Mucosa of rectum (tissue), 2 donors: ENCODE results near the gene VPS8.
A peak's percentile ranks its signal among the peaks of the same experiment; 100 is the strongest.

Experiments
- H3K27ac ChIP-seq, 2 donors: one replicate each; pipeline ENCODE4 v1.7.0; 2013; ENCODE audit warnings: inconsistent platforms in 2 of 2, low read depth in 2 of 2, low read length in 2 of 2
- H3K27me3 ChIP-seq, 2 donors: one replicate each; pipeline ENCODE4 v1.7.0; 2013; ENCODE audit warnings: low read length in 2 of 2; ENCODE audit not compliant: control insufficient read depth in 2 of 2, insufficient read depth in 2 of 2
- H3K36me3 ChIP-seq, 2 donors: one replicate each; pipeline ENCODE4 v1.7.0; 2013; ENCODE audit warnings: low read length in 2 of 2; ENCODE audit not compliant: control insufficient read depth in 2 of 2, insufficient read depth in 2 of 2
- H3K4me1 ChIP-seq, 2 donors: one replicate each; pipeline ENCODE4 v1.7.0; 2013; ENCODE audit warnings: low read length in 2 of 2, mild to moderate bottlenecking in 1 of 2; ENCODE audit not compliant: control insufficient read depth in 2 of 2, insufficient read depth in 2 of 2
- H3K4me3 ChIP-seq, 2 donors: one replicate each; pipeline ENCODE4 v1.7.0; 2013; ENCODE audit warnings: low read length in 2 of 2
- H3K9ac ChIP-seq, 2 donors: one replicate each; pipeline ENCODE4 v1.7.0; 2013; ENCODE audit warnings: low read length in 2 of 2, low read depth in 1 of 2, mild to moderate bottlenecking in 1 of 2
- H3K9me3 ChIP-seq, 2 donors: one replicate each; pipeline ENCODE4 v1.7.0; 2013; ENCODE audit warnings: low read length in 2 of 2; ENCODE audit not compliant: control insufficient read depth in 2 of 2
- donor health status: healthy.
- donor health status: Normal muscosa, but diverticular disease.

Gene VPS8

DNA sequence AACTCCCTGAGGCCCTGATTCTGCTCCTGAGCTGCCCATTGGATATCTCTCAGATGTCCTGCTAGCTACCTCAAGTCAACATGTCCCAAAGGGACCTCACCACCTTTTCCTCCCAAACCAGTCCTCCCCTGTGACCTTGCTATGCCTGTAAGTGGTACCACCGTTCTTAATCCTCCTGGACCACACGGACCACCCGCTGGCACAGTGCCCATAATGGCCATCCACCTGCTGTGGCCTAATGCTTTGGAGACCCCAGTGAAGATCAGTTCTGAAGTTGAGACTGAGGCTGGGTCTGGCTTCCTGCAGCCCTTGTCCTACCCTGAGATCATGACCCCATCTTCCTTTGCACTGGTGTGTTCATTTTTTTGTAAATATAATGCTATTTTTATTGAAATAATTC lies 15.0 kb upstream of the VPS8 start:
- H3K27me3 ChIP-seq: peaks cover 0 to 2% of the 10 kb centered on the region in 2 donors
- no peaks in the 10 kb centered on the region for H3K9me3 ChIP-seq
- no peak overlapping the region for H3K27ac ChIP-seq
- H3K4me3 ChIP-seq: no peak overlapping the region
- H3K9ac ChIP-seq: no peak overlapping the region
- H3K36me3 ChIP-seq: no peaks in the 10 kb centered on the region
- peaks cover 6 to 18% of the 10 kb centered on the region in 2 donors for H3K4me1 ChIP-seq

DNA sequence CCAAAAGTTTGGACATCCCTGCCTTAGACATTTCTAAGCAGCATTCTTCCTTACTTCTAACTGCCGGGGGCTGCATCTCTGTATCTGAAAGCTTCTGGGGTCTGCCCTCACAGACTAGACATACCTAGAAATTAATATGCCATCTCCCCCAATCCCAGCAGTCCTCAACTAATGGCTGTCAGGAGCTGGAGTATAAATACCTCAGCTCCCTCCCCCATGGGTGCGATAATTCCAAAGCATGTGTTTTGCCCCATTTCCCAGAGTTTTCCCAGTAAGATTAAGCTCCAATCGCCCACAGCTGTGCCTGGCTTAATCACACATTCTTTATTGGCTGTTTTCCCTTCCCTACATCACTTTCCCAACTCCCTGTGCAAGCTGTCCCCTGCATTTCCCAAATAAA lies 13.8 kb upstream of the VPS8 start:
- Histone ChIP-seq H3K4me3 (no peak overlapping the region), H3K27ac (peak overlapping the region in 1 of 2 donors; percentile 5), H3K4me1 (peaks cover 6 to 18% of the 10 kb centered on the region in 2 donors), H3K36me3 (no peaks in the 10 kb centered on the region), H3K9me3 (no peaks in the 10 kb centered on the region), H3K27me3 (peaks cover 0 to 2% of the 10 kb centered on the region in 2 donors), H3K9ac (no peak overlapping the region)

- Histone ChIP-seq H3K36me3 (no peaks in the 10 kb centered on the region), H3K4me1 (peaks cover 8 to 29% of the 10 kb centered on the region in 2 donors), H3K27me3 (peaks cover 0 to 2% of the 10 kb centered on the region in 2 donors), H3K27ac (peak overlapping the region; percentile 83 to 85), H3K9me3 (no peaks in the 10 kb centered on the region), H3K9ac (peak overlapping the region in 1 of 2 donors; percentile 56), H3K4me3 (peak overlapping the region; percentile 1 to 50)
Measured at GRCh38 chr3:184800349-184800930, 11.5 kb upstream of the VPS8 start.

DNA sequence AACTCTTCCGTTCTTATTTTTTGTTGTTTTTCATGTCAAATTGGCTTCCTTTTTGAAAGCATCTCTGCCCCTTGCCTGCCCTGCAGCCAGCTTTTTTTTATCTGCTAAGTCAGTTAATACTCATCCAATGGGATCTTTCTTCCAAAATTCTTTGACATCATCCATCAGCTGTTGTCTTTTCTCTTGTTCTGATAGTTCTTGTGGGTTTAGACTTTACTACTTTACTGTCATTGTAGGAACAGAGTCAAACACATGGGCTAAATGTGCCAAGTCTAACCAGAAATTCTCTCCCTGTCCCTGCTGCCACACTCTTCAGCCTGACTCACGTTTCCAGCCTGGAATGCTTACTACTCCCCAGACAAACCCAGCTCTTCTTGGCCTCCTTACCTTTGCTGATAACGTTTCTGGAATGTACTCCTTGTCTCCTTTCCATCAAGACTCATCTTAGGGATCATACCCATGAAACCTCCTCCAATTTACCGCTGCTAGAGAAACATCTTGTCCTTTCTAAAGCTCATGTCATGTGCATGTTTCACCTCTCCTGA lies 10.7 kb upstream of the VPS8 start:
- peaks cover 0 to 2% of the 10 kb centered on the region in 2 donors for H3K27me3 ChIP-seq
- H3K36me3 ChIP-seq: no peaks in the 10 kb centered on the region
- H3K4me1 ChIP-seq: peaks cover 11 to 37% of the 10 kb centered on the region in 2 donors
- no peak overlapping the region for H3K27ac ChIP-seq
- no peak overlapping the region for H3K9ac ChIP-seq
- H3K9me3 ChIP-seq: no peaks in the 10 kb centered on the region
- H3K4me3 ChIP-seq: no peak overlapping the region

DNA sequence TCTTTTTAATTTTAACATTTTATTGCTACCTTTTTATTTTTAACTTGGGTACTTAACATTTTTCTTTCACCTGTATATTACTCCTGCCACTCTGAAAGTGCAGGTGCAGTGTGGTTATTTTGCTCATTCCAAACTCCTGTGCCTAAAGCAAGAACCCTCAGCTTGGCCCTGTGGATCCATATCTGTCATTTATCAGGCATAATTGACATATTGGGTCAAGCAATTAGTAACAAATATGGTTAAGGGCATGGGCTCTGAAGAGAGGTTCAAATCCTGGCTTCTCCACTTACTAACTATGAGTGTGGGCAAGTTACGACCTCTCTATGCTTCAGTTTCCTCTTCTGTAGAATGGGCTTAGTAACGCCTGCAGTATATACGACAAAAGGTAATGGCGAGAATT lies 9.8 kb upstream of the VPS8 start:
- H3K9me3 ChIP-seq: no peaks in the 10 kb centered on the region
- no peak overlapping the region for H3K4me3 ChIP-seq
- peaks cover 0 to 2% of the 10 kb centered on the region in 2 donors for H3K27me3 ChIP-seq
- H3K4me1 ChIP-seq: peaks cover 11 to 44% of the 10 kb centered on the region in 2 donors
- no peak overlapping the region for H3K27ac ChIP-seq
- H3K36me3 ChIP-seq: no peaks in the 10 kb centered on the region
- no peak overlapping the region for H3K9ac ChIP-seq

DNA sequence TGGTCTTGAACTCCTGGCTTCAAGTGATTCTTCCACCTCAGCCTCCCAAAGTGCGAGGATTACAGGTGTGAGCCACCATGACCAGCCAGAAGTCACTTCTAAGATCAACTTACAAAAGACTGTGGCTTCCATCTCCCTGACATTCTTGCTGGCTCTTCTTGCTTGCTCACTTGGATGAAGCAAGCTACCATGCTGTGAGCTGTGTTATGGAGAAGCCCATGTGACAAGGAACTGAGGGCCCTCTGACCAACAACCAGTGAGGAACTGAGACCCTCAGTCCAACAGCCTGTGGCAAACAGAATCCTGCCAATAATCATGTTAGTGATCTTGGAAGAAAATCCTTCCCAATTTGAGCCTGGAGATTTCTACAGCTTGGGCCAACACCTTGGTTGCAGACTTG lies 7.2 kb upstream of the VPS8 start:
- no peak overlapping the region for H3K9ac ChIP-seq
- H3K36me3 ChIP-seq: no peaks in the 10 kb centered on the region
- no peaks in the 10 kb centered on the region for H3K9me3 ChIP-seq
- no peaks in the 10 kb centered on the region for H3K27me3 ChIP-seq
- H3K4me1 ChIP-seq: peaks cover 5 to 38% of the 10 kb centered on the region in 2 donors
- H3K4me3 ChIP-seq: no peak overlapping the region
- peak overlapping the region; percentile 22 to 58 for H3K27ac ChIP-seq

GRCh38 chr3:184805351-184806038 lies 6.5 kb upstream of the VPS8 start:
- peaks cover 5 to 31% of the 10 kb centered on the region in 2 donors for H3K4me1 ChIP-seq
- H3K36me3 ChIP-seq: no peaks in the 10 kb centered on the region
- no peaks in the 10 kb centered on the region for H3K27me3 ChIP-seq
- H3K27ac ChIP-seq: peak overlapping the region; percentile 22 to 58
- H3K9me3 ChIP-seq: no peaks in the 10 kb centered on the region
- no peak overlapping the region for H3K4me3 ChIP-seq
- no peak overlapping the region for H3K9ac ChIP-seq

DNA sequence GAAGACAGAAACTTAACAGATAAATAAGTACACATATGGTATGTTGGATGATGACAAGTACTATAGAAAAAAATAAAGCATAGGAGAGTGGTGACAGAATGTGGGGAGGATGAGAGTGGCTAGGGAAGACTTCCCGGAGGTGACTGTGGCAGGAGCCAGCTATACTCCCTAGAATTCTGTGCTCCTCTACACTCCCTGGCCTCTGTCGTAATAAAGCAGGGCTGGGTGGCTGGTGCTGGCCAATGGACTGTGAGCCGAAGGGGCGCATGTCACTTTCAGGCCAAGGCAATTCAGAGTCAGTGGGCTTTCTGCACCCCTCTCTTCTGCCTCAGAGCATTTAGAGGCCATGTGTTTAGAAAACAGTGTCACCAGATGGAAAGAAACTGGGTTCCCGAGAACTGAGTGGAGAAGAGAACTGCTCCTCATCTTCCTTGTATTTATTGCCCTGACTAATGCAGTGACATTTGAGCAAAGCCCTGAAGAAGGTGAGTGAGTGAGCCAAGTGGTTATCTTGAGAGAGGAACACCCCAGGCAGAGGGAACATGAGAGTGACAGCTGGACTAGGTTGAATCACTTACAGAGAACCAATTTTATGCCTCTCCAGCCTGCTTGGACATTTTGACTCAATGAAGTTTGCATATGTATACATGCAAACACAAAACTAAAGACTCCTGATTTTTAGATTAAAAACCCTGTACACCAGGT lies 5.2 kb upstream of the VPS8 start:
- peak overlapping the region in 1 of 2 donors; percentile 29 for H3K27ac ChIP-seq

GRCh38 chr3:184807549-184807948 lies 4.4 kb upstream of the VPS8 start:
- Histone ChIP-seq H3K9ac (no peak overlapping the region), H3K36me3 (no peaks in the 10 kb centered on the region), H3K4me1 (peaks cover 5 to 26% of the 10 kb centered on the region in 2 donors), H3K27me3 (no peaks in the 10 kb centered on the region), H3K4me3 (no peak overlapping the region), H3K27ac (no peak overlapping the region), H3K9me3 (no peaks in the 10 kb centered on the region)

More for the DNA sequence above, 5.2 kb upstream of the VPS8 start:
- no peaks in the 10 kb centered on the region for H3K9me3 ChIP-seq
- peaks cover 5 to 26% of the 10 kb centered on the region in 2 donors for H3K4me1 ChIP-seq
- no peak overlapping the region for H3K9ac ChIP-seq
- no peaks in the 10 kb centered on the region for H3K27me3 ChIP-seq
- H3K36me3 ChIP-seq: no peaks in the 10 kb centered on the region
- no peak overlapping the region for H3K4me3 ChIP-seq

- no peaks in the 10 kb centered on the region for H3K36me3 ChIP-seq
- no peak overlapping the region for H3K27ac ChIP-seq
- H3K4me3 ChIP-seq: no peak overlapping the region
- no peak overlapping the region for H3K9ac ChIP-seq
- no peaks in the 10 kb centered on the region for H3K9me3 ChIP-seq
- no peaks in the 10 kb centered on the region for H3K27me3 ChIP-seq
- peaks cover 9 to 28% of the 10 kb centered on the region in 2 donors for H3K4me1 ChIP-seq
Measured at GRCh38 chr3:184808021-184808420, 3.9 kb upstream of the VPS8 start.
